Dermis blood vessel endothelial cell (primary cell): ENCODE measurements around the gene GALNT4. TPM values are rescaled to one million over a fixed set of nuclear protein-coding genes. Genes with fewer than 3 reads are reported as not detected.

ENCODE experiments used
- DNase-seq: peaks from one replicate; pipeline ENCODE4 v3.0.0; 2010
- total RNA-seq: library from RNA; depleted of rRNA; stranded (reverse); fragments of >200 nt; gene quantifications from 2 replicates; pipeline ENCODE4 v1.2.3, GENCODE V29; 2014

Gene GALNT4
- 18.5 and 19.3 TPM in 2 replicates for total RNA-seq

DNA sequence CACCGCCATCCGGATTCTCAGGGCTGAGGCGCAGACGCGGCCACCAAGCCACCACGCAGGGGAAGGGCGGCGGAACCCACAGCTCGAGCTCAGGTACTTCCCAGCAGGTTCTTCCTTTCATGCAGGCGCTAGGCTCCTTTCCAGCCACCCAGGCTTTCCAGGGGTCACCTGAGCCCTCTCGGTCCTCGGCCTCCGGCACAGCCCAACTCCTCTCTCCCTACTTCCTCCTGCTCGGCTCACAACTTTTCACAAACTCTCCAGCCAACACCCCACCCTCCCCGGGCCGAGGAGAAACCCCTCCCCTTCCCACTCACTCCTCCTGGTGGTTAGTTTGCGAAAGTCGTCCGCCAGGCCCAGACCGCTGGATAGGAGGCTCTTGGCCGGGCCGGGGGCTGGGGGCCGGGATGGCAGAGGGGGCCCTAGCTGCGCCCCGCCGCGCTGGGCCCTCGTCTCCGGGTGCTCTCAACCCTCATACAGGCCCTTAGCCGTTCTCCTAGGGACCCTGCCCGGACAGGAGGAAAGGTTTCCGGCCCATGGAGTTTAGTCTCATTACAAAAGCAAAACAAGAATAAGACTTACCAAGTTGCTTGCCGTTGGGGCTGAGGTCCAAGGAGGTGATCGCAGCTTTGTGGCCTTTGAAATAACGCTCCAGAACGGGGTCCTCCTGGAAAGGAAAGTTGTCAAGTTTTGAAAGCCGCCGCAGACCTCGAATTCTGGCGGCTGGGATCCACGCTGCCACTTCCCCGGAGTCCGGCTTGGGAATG lies at the start of gene GALNT4:
Gene GALNT4, minus strand, starts transcription at position 256 of the 764 bp plus-strand sequence. Its CDS starts 247 bp downstream, at position 9.
- DNase-seq, result peak; percentile 92

DNA sequence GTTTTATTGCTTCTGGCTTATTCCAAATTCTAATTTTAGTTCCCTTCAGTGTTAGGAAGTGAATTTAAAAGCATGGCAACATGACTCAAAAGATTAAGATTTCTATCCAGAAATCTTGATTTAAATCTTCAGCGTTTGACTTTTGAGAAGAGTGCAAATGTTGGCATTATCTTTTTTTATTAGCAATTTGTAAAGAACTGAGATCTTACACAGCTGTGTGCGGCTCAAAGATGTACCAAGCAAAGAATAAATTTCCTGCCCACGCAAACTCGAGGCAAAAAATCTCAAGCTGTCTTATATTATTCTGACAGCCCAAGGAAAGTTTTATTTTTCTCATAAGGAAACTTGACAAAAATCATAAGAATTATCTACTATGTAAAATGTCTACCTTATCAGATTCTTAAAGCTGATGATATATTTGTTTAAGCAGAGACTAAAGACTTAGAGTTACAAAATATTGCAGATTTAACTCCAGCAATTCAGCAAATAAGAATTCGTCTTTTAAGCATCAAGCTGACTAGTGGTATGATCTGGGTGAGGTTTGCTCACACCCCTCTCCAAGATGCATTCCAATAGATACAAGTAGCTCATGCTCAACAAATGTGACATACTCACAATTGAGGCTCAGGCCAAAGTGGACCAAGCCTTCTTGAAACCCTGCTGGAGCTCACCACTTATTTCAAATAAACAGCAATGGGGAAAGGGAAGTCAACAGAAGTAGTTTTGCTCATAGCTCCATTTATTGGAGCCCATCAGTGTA lies 48.6 kb upstream of the GALNT4 start:
- DNase-seq, result no peak

DNA sequence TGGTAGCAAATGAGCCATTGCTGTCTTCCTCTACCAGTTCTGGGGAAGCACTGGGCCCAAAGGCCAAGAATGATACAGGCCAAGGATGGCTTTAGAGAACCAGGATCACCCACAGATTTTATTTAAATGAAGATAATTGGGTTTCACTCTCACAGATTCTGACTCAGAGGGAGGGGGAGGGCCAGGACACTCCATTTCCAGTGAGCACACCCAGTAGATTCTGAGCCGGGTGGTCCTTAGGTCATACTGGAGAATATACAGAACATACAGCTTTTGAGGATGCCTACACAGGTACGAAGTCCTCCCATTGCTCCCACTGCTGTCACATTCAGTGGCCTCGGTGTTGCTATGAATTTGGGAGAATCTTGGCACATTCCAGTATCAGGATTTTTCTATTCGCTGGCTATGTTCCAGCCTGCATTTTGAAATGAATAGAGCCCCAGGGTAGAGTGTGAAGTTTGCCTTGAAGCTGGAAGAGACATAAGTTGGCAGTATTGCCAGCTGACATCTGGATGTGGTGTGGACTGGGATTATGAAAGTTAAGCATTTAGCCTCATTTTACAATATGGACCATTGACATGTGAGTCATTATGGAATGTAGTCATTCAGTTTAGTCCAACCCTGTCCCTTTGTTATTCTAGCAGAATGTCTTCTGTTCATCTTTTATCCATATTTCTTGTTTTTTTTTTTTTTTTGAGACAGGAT lies 47.0 kb upstream of the GALNT4 start:
- DNase-seq, result no peak

DNA sequence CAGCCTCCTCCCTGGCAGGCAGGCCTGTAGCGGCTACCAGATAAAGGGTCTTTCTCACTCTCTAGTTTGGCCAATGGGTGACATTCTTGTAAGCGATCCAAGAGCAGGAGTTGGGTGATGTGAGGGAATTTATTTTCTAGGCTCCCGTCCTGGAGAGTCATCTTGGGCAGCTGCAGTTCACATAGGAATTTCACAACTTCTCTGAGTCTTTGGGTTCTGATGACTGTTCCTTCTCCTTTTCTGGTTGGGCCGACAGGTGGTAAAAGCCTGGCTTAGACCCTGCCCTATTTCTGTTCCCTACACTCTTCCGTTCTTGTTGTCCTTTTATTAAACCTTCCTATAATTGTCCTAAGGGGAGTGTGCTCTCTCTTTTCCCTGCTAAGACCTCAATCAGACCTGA lies 43.9 kb upstream of the GALNT4 start:
- no peak for DNase-seq

DNA sequence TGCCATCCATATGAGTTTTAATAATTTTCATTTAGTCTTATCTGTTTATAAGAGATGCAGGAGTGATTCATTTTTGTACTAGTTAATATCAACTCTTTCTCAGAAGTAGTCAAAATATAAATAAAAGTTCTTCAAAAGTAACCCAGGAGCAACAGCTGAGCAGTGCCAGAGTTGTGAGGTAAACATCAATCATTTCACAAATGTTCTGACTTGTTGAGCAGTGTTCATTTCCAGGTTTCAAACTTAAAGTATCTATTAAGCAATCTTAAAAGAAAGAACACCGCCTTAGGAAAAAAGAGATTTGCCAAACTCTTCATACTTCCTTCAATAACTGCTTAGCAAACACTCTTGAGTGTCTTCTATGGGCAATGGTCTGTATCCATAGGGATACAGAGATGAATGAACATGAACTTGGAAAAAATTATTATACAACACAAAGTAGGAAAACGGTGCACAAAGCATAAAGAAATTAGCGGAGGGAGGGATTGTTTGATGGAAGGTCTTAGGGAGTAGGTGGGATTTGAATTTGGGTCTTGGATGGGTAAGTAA lies 43.2 kb upstream of the GALNT4 start:
- no peak for DNase-seq

DNA sequence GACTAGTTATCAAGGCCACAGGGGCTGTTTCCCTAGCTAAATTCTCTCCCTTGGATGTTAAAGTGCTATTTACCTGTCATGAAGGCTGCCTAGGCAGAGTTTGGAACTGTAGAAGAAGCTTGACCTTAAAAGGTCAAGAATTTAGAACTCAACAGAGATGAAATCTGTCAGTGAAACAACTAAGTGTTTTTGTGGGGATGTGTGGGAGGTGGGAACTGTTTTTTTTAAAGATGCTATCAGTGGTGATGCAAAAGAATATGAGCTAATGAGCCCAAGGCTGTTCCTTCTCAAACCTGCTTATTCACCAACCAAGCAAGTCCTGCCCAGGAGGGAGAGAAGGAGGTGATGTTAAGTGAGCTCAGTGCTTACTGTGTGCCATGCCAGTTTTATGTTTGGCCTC lies 42.0 kb upstream of the GALNT4 start:
- DNase-seq, result no peak

DNA sequence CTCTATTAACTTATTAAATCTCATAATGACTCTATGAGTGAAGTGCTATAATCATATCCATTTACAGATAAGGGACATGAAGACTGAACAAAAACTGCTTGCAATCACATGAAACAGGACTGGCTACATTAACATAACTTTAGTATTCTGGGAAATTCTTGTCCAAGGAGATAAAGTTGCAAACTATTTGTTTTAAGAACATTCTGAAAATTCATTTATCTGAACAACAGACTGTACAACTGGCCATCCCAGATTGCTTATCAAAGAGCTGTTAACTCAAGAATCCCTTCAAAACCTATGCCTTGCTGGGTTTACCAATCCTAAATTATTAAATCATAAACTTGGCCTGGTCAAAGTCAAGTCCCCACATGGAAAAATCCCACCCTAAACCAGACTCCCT lies 40.4 kb upstream of the GALNT4 start:
- no peak for DNase-seq

DNA sequence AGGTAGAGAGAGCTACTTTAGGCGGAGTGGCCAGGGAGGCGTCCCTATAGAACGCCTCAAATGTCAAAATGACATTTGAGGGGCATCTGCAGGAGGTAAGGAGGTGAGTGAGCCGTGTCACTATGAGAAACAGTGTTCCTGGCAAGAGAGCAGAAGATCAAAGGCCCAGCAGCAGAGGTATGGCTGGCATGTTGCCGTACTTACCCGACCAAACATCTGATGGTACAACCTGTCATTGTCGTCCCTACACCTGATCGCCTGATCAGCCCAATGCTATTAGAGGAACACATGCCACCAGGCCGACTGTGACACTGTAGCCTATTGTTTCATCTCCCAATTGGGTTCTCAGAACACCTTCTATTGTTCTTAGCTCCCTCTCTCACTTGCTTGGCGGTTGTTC lies 35.2 kb upstream of the GALNT4 start:
- no peak for DNase-seq

DNA sequence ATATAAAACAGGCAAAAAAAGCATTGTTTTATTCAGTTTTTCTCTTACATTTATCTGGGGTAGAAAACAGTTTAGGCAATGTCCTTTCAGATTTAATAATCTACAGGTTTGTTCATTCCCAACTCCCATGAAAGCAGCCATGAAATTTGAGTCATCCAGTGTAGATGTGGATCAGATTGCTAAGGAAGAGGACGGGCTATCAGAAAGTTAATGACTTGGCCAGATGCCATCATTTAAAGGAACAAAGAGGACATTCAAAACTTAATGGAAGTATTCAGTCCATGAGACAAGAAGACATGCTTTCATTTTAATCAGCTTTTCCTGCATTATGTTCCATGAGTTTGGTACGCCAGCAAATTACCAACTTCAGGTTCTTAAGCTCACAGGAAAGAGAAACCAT lies 32.4 kb upstream of the GALNT4 start:
- peak; percentile 81 for DNase-seq

DNA sequence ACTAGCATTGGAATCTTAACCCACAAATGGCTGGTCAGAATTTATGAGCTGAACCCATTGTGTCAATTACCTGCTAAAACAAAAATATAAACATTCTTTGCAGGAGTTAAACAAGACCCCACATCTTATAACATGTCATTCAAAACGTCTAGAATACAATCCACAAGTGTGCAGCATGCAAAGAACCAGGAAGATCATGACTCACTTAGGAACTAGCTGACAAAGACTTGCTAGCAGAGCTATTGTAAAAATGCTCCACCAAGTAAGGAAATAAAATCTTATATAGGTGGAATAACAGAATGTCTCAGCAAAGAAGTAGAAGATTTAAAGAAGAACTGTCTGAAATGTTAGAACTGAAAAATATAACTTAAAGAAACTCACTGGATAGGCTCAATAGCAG lies 27.8 kb upstream of the GALNT4 start:
- peak; percentile 52 for DNase-seq

DNA sequence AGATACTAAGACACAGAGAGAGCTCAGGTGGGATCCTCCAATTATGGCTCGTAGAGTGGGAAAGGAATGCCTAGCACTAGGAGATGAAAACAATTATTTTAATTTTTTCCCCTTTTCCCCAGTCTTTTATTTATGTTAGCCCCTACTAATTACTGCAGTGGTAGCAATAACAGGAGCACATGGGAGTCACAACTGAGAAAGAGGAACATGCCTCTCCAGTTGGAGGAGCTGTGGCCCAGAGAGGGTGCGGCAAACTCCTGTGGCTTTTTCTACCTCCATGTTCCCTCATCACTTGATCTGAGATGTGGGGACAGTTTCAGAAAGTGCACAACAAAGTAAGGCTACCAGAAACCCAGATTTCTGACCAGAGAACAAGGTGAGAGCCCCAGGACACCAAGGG lies 27.2 kb upstream of the GALNT4 start:
- no peak for DNase-seq

DNA sequence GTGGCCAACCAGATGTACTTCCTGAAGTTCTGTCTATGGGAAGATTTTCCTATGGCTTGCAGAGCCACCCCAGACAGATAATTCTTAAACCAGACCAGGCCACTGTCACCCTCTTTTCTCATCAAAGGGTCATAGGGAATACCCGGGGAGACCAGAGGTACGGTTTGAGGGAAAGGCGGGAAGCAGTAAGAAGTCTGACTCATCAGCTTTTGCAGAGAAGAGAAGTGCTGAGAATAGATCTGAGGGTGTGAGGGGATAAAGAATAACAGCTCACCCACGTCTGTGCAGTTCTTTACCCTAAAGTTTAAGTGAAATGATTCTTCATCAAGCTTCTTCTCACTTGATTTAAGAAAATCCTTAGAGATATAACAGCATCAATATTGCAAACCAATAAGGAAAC lies 22.5 kb upstream of the GALNT4 start:
- no peak for DNase-seq

DNA sequence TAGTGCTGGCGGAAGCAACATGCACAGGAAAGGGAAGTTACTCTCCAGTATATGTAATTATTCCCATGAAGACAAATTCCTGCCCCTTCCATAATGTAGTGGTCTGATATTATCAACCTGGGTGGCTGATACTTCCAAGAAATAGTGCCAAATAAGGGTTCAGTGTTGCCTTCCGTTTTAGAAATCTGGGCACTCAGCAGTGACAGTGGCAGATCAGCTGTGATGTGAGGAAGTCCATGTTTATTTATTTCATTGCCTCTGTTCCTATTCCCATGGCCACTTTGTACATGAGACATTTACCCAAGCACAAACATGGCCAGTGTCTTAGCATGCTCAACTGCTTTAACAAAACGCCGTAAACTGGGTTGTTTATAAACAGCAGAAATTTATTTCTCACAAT lies 21.6 kb upstream of the GALNT4 start:
- no peak for DNase-seq

DNA sequence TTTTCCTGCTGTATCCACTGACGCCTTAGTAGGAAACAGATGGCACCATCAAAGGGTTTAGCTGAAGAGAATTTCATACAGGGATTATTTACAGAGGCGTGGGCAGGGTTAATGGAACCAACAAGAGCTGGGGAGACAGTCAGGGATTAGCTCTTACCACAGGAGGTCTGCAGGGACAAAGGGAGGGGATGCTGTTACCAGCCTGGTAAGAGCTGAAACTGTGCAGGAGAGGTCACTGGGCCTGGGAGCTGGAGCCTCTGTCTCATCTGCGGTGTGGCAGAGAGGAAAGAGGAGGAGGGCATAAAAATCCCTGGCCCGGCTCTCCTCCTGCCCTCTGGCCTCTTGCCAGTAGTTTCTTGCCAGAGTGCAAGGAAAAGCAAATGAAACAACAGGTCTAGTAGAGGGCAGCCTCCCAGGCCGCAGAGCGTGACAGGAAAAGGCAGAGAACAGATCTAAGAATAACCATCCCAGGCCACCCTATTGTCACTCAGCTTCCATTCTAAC lies 20.1 kb upstream of the GALNT4 start:
- DNase-seq, result peak; percentile 74

DNA sequence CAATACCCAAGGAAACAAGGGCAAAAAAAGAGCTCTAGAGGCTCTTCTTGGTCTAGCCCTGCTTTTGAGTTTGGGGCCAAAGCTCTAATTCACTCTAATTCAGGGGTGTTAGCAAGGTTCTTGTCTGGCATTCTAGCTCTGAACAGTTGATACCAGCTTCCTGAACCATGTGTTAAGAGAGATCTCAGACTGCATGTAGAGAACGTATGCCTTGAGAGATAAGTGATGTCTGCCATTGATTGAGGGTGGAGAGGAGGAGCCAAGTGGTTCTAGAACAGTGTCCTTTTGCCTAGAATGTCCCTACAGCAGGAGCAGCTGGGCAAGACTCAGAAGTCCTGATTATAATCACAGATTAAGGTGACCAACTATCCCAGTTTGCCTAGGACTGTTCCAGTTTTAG lies 19.4 kb upstream of the GALNT4 start:
- DNase-seq, result no peak

DNA sequence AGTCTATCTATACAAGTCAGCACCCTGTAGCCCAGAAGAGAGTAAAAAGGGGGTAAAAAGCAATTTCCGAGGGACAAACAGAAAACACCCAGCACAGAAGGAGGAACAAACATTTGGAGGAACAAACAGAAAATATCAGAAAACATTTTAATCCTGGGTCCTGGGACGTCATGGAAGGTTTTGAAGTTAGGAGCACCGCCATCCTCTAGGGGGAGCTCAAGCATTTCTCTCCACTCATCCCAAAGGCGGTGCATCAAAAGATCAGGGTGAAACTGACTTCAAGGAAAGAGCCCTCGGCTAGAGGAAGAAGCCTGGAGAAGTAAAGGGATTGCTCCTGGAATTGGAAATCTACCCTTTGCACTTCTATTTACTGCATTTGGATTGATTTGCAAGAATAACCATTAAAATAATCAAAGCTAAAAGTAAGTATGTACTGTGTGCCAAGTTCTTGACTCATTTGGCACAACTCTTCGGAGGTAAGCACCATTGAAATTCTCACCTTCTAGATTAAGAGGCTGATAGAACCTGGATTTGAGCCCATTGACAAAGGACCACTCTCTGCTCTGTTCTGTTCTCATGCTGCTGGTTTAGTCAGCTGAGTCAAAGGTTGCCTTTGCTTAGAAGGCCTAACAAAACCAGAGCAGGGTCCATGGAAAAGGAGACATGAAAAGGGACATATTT lies 18.5 kb upstream of the GALNT4 start:
- DNase-seq, result peak; percentile 92

DNA sequence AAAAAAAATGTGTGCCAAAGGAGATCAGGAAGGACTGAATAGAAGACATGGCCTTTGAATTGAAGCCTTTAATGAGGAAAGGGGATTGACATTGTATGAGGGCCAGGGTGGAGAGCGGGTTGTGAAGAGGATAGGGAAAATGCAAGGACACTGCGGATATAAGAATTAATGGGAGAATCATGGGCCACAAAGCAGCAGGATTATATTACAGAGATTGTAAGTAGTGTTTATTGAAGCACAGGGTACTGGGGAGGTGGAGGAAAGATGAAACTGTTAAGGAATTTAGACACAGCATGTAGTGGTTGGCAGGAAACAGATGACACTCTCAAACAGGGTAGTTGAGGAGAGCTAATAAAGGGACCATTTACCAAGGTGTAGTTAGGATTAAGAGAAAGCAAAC lies 17.6 kb upstream of the GALNT4 start:
- DNase-seq, result no peak

DNA sequence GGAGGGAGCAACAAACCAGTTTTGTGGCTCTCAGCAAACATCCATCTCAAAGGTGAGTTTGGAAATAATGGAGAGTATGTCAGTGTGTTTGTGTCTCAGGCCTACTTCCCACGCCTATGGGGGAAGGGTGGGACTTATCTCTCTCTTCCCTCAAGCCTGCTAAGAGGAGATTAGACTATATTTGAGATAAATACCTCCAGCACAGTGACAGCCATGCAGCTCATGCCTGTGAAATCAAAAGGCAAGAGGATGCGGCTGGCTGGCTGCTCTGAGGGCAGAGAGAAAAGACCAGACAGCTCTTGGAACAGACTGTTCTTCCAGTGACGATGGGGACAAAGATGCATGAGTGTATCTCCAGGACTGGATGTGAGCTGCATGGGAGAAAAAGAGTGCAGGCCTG lies 16.0 kb upstream of the GALNT4 start:
- DNase-seq, result no peak

DNA sequence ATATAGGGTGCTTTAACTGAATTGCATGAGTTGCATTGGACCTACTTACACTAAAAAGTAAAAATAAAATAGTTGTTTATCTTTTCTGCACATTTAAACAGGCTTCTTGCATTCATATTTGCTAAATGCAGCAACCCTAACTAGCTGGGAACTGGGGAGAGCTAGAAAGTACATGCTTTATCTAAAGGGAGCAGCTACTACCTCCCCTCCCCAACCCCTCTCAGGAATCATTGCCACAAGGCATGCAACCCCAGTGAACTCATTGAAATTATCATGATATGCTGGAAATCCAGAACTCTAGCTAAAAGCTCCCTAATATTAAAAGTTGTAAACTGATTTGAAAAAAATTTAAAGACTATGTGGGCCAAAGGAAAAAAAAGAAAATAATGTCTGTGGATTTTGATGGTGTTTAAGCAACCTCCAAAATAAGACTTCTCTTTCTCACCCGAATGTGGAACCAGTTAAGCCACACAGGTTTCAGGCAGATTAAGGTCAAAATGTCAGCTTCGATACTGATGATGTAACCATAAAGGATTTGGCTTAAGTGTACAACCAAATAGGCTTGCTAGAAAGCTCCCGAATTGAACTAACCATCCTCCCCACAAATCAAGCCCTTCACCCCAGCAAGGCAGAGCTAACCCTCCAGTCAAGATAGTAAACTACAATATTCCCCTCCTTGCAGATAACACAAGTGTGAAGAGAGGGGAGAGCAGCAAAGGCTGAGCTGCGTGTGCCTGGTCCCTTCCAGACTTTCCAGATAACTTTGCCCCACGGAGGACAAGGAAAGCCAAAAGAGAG lies 15.0 kb upstream of the GALNT4 start:
- no peak for DNase-seq

DNA sequence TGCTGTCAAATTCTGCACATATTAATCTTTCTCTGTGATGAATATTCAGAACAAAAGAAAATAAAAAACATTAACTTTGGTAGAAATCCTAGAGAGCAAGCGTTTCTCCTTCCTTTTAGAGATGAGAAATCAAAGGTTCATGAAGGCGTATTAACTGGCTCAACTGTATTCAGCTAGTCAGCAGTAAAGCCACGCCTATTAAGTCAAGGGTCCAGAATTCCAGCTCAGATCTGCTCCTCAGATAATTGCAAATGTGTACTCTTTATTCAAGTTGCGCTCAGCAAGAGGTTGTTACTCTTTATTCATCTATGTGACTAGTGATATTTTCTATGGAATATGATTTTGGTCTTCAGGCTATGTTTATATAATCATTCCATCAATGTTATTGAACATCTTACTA lies 14.3 kb upstream of the GALNT4 start:
- no peak for DNase-seq

DNA sequence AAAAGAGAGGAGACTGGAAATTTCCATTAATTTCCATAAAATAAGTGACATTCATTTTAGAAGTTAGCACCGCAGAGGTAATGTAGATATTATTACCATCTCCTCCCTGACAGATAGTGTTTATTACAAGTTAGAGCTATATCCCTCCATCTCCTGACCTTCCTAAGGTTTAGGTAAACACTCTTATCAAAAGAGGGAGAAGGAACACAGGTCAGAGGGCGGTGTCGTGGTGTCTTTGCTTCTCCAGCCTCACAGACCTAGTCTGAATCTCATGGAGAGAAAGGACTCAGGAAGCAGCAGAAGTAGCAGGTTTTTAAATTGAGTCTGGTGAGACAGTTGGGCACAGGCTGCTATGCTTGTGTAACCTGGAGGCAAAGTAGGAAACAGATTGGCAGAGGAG lies 12.8 kb upstream of the GALNT4 start:
- no peak for DNase-seq

DNA sequence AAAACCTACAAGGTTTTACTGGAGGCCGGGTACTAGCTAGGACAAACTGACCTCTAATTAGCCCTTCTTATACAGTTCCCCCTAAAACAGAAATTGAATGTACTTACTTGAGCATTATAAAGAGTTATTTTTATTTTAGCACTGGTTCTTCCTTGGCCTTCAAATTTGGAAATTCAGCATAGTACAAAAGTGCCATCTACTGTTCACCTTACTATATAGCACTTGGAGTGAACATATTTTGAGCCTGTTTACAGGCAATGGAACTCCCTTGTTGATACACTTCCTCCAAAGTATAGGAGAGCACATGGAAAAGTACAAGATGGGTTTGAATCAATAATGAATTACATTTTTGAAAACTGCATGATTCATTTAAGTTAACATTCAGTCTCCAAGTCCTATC lies 5.1 kb upstream of the GALNT4 start:
- DNase-seq, result peak; percentile 77
